ENCODE results near the gene JMJD1C.
"Not testable (repeated sequence)": the region's sequence is repeated elsewhere in the genome, so short reads cannot be mapped to it uniquely, and the experiment has no call there.

Gene JMJD1C

DNA sequence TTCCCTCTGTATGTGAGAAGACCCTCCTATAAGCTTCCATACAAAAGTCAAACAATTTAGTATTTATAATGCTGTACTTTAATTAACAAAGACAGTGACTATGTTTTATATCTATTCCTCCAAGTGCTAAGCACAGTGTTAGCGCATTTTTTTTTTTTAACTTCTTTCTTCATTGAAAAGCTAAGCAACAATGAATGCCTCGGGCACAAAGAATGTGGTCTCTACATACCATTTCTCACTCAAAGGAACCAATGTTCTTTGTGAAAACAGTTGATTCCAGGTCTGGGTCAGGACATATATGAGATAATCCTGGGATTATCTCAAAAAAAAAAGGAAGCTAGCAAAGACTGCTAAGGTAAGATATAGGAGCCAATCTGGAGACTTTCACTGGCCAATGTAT is 29.2 kb upstream of the JMJD1C start:
- H3K4me3 ChIP-seq (ENCODE audit: low read length) = no peak overlapping the region
- no peak for TF ChIP-seq ZNF274 (IDR thresholded peaks at IDR 0.05; ENCODE audit: low read depth, low read length)

DNA sequence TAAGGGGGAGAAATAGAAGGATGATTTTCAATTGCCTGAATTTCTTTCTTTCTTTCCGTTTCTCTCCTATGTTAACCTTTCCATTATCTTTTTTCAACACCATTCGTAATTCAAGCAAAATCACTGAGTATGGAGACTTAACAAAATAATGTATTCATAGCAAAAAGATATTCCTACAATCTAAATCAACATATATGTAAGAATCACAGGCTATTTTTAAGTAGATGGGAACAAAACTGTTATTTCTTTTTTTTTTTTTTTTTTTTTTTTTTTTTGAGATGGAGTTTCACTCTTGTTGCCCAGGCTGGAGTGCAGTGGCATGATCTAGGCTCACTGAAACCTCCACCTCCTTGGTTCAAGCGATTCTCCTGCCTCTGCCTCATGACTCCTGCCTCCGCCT is 27.2 kb upstream of the JMJD1C start:
- no peak overlapping the region for H3K4me3 ChIP-seq (ENCODE audit: low read length)
- no peak for TF ChIP-seq ZNF274 (IDR thresholded peaks at IDR 0.05; ENCODE audit: low read depth, low read length)

DNA sequence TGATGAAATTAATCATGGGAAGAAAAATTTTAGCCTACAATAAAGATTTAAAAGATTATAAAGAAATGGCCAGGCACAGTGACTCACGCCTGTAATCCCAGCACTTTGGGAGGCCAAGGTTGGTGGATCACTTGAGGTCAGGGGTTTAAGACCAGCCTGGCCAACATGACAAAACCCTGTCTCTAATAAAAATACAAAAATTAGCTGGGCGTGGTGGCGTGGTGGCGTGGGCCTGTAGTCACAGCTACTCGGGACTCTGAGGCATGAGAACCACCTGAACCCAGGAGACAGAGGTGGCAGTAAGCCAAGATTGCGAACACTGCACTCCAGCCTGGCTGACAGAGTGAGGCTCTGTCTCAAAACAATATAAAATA is 26.5 kb upstream of the JMJD1C start:
- not testable (repeated sequence) for H3K4me3 ChIP-seq (ENCODE audit: low read length)

DNA sequence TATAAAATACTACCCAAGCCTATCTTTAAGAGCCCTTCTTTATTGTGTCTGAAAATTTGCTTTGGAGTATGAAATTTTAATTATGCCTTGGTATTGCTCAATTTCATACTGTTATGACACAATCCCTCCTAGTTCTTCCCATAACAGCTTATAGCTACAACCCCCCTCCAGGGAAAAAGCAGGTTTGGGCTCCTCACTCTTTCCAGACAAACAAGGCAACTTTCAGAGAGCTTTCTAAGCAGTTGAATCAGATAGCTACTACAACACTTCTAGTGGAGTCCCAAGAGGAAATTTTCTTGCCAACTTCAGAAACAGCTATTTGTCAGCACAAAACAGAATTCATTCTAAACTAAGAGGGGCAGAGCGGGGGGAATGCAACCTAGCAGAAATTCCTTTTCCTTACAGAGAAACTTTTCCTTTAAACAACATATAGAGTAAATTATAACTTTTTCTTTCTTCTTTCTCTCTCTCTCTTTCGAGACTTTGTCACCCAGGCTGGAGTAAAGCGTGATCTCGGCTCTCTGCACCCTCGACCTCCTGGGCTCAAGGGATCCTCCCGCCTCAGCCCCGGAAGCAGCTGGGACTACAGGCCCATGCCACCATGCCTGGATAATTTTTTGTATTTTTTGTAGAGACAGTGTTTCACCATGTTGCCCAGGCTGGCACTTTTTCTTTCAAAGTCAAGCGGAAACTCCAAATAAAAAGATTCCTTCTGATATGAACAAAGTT is 26.0 kb upstream of the JMJD1C start:
- no peak for TF ChIP-seq ZNF274 (IDR thresholded peaks at IDR 0.05; ENCODE audit: low read depth, low read length)
- no peak overlapping the region for H3K4me3 ChIP-seq (ENCODE audit: low read length)

DNA sequence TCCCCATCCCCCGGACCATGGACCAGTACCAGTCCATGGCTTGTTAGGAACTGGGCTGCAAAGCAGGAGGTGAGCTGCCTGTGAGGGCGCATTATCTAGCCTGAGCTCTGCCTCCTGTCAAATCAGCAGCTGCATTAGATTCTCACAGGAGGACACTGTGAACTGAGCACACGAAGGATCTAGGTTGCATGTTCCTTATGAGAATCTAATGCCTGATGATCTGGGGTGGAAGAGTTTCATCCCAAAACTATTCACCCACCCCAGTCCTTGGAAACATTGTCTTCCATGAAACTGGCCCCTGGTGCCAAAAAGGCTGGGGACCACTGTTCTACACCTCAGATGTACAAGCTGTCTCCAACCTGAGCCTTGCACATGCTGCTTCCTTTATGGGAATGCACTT is 24.1 kb upstream of the JMJD1C start:
- TF ChIP-seq ZNF274 (IDR thresholded peaks at IDR 0.05; ENCODE audit: low read depth, low read length) = no peak
- H3K4me3 ChIP-seq (ENCODE audit: low read length) = no peak overlapping the region

DNA sequence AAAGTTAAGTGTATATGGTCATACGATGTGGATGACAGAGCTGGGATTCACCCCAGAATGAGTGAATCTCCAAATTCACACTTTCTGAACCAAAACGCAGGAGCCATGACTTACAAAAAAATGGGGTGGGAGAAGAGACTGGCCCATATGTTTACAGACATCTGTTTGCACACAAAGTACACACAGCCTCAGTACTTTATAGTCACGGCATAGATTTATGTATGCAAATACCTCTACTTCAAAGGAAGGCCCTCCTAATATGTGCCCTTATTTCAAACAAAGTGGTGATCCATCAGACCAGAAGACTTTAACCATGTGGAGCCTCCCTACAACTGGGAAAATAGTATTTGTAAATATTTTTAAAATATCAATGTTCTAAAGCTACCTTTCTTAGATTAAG is 22.2 kb upstream of the JMJD1C start:
- no peak overlapping the region for H3K4me3 ChIP-seq (ENCODE audit: low read length)
- TF ChIP-seq ZNF274 (IDR thresholded peaks at IDR 0.05; ENCODE audit: low read depth, low read length) = no peak

DNA sequence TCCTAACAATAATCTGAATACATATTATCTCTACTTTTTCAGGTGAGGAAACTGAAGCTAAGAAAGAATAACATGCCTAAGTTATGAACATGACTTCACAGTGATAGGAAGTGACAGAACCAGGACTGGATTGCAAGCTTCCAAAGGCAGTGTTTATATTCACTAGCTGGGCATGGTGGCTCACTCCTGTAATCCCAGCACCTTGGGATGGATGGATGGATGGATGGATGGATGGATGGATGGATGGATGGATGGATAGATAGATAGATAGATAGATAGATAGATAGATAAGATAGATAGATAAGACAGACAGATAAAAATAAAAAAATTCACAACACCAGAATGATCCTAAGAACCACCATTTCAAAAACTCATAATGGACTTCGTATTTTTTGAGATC is 18.2 kb upstream of the JMJD1C start:
- TF ChIP-seq ZNF274 (IDR thresholded peaks at IDR 0.05; ENCODE audit: low read depth, low read length) = no peak
- no peak overlapping the region for H3K4me3 ChIP-seq (ENCODE audit: low read length)

DNA sequence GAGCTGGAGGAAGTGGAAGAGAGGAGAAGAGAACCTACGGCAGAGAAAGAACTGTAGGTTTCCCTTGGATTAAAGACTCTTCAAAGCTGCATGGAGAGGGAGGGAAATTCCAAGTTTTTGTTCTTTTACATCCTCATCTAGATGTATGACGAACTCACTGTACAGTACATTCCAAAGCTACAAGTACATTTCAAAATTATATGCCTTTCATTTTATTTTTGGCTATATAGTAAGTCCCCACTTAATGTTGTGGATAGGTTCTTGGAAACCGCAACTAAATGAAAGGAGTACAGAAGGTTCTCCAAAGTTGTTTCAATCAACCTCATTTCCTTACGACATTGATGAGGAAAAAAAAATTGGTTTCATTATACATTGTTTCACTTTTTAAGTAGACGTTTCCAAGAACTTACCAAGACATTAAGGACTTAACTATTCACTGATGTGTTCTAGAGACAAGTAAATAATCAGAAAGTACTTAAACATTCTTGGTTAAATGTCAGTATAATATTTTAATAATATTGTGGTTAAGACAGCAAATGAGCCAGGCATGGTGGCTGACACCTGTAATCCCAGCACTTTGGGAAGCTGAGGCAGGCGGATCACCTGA is 16.1 kb upstream of the JMJD1C start:
- H3K4me3 ChIP-seq (ENCODE audit: low read length) = no peak overlapping the region
- TF ChIP-seq ZNF274 (IDR thresholded peaks at IDR 0.05; ENCODE audit: low read depth, low read length) = no peak

DNA sequence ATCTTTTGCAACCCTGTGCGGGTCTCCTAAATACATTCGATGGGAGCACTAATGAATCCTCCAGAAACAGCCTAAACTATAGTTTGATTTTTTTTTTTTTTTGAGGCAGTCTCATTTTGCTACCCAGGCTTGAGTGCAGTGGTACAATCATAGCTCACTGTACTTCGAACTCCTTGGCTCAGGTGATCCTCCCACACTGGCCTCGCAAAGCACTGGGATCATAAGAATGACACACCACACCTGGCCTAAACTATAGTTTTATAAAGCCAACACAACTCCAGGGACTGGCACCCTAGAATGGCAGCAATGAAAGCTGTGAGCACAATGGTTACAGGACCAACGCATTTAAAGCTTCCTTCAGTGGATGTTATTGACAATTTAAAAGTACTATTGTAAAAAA is 14.5 kb upstream of the JMJD1C start:
- TF ChIP-seq ZNF274 (IDR thresholded peaks at IDR 0.05; ENCODE audit: low read depth, low read length) = no peak

DNA sequence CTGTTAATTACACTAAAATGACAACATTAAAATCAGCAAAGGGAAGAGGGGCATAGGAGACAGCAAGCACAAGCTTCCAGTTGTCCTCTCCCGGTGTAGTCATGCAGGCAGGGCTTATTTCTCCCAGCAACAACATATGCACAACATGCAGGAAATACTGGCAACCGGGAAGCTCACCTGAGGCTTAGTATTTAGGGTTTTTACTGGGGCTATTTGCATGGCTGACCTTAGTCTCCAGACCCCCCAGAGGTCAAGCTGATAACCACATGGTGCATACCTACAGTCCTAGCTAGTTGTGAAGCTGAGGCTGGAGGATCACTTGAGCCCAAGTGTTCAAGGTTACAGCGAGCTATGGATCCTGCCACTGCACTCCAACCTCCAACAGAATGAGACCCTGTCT is 12.8 kb upstream of the JMJD1C start:
- no peak for TF ChIP-seq ZNF274 (IDR thresholded peaks at IDR 0.05; ENCODE audit: low read depth, low read length)
- no peak overlapping the region for H3K4me3 ChIP-seq (ENCODE audit: low read length)

More for the DNA sequence above, 14.5 kb upstream of the JMJD1C start:
- H3K4me3 ChIP-seq (ENCODE audit: low read length) = no peak overlapping the region

DNA sequence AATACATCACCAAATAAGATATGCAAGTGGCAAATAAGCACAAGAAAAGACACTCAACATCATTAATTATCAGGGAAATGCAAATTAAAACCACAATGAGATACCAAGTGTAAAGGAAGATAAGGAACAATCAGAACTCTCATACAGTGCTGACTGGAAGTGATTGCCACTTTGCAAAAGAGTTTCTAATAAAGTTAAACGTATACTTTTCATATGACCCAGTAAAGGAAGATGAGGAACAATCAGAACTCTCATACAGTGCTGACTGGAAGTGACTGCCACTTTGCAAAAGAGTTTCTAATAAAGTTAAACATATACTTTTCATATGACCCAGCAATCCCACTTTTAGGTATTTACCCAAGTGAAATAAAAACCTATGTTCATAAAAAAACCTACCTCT is 12.2 kb upstream of the JMJD1C start:
- no peak overlapping the region for H3K4me3 ChIP-seq (ENCODE audit: low read length)
- TF ChIP-seq ZNF274 (IDR thresholded peaks at IDR 0.05; ENCODE audit: low read depth, low read length) = no peak

DNA sequence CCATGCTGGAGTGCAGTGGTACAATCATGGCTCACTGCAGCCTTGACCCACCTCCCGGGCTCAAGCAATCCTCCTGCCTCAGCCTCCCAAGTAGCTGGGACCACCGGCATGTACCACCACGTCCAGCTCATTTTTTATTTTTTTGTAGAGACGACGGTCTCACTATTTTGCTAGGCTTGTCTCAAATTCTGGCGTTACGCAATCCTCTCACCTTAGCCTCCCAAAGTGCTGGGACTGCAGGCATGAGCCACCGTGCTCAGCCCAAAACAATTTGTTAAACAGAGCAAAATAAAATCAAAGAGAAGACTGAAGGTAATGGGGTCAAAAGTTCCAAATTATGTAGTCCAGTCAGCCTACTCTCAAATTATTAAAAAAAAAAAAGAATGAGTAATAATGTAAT is 8.7 kb upstream of the JMJD1C start:
- no peak overlapping the region for H3K4me3 ChIP-seq (ENCODE audit: low read length)
- no peak for TF ChIP-seq ZNF274 (IDR thresholded peaks at IDR 0.05; ENCODE audit: low read depth, low read length)

DNA sequence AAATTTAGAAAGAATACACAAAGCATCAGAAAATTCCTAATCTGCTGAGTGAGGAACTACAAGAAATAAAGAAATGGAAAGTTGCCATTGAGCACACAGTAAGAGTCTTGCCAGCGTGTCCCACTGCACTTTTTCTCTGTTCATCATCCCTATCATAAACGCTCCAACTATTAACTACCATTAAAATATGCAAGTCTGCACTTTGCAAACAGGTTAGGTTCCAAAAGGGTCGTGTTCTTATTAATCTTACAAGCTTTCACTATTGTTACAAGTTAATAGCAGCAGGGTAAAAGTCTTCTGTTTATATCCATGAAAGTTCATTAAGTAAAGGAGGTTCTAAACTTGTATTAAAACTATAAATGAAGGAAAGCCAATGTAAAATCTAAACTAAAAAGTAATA is 5.2 kb upstream of the JMJD1C start:
- no peak for TF ChIP-seq ZNF274 (IDR thresholded peaks at IDR 0.05; ENCODE audit: low read depth, low read length)
- H3K4me3 ChIP-seq (ENCODE audit: low read length) = no peak overlapping the region

DNA sequence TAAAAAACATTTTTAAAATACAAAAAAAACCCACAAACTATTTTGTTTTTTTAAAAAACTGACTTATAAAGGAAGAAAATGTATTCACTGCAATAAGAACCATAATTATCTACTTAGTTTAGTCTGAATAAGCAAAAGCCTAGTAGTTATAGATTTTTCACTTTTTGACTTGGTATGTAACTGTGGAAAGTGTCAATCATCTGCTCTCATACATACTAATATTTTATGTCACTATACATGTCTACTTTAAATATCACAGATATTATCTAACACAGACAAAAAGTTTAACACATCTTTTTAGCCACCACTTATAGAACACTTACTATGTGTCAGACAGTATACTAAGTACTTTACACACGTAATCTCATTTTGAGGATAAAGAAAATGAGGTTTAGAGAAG is 3.2 kb upstream of the JMJD1C start:
- no peak for TF ChIP-seq ZNF274 (IDR thresholded peaks at IDR 0.05; ENCODE audit: low read depth, low read length)

DNA sequence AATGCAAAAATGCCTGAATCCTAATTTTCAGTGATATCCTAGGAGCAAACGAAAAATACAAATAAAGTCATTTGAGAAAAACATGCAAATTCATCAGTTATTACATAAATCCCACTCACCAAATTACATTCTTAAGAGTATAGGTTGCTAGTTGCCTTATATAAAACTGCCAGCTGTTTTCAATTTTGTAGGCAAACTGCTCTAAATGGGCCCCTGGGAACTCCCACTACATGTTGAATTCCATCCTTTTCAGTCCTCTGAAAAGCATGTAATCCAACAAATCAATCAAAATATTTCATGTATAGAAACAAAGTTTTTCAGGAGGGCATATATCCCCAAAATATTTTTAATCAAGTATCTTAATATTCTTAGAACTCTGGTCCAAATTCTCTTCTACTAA is 2.1 kb upstream of the JMJD1C start:
- TF ChIP-seq ZNF274 (IDR thresholded peaks at IDR 0.05; ENCODE audit: low read depth, low read length) = no peak
- no peak overlapping the region for H3K4me3 ChIP-seq (ENCODE audit: low read length)

More for the DNA sequence above, 3.2 kb upstream of the JMJD1C start:
- no peak overlapping the region for H3K4me3 ChIP-seq (ENCODE audit: low read length)
